NCI-H1694 treated with DMSO at 0.1 percent for 48 hours (cell line): ENCODE data around the gene NFIA.
A peak's percentile ranks its signal among the peaks of the same experiment; 100 is the strongest.

Experiments used
- DNase-seq: peaks from one replicate; lab custom pipeline; 2025; lab: John Stamatoyannopoulos, UW

NFIA gene

GRCh38 chr1:61152469-61153105 is 70.2 kb downstream of the NFIA start:
- no peak for DNase-seq

GRCh38 chr1:61156576-61157467 is 74.5 kb downstream of the NFIA start:
- DNase-seq = no peak

- no peak for DNase-seq
These were observed 75.2 kb downstream of the NFIA start for GRCh38 chr1:61157468-61157987.

GRCh38 chr1:61158591-61158990 is 76.2 kb downstream of the NFIA start:
- DNase-seq = no peak

- DNase-seq = no peak
These were observed 78.2 kb downstream of the NFIA start for GRCh38 chr1:61160526-61160925.

GRCh38 chr1:61162520-61163258 is 80.3 kb downstream of the NFIA start:
- DNase-seq = no peak

GRCh38 chr1:61163355-61163754 is 81.0 kb downstream of the NFIA start:
- no peak for DNase-seq

- DNase-seq = no peak
These were observed 83.0 kb downstream of the NFIA start for GRCh38 chr1:61165402-61165801.

- no peak for DNase-seq
These were observed 84.9 kb downstream of the NFIA start for GRCh38 chr1:61167309-61167708.

- no peak for DNase-seq
These were observed 86.7 kb downstream of the NFIA start for GRCh38 chr1:61169045-61169444.

GRCh38 chr1:61169634-61170033 is 87.3 kb downstream of the NFIA start:
- no peak for DNase-seq

GRCh38 chr1:61170328-61171238 is 88.2 kb downstream of the NFIA start:
- no peak for DNase-seq

- no peak for DNase-seq
These were observed 89.0 kb downstream of the NFIA start for GRCh38 chr1:61171346-61171745.

GRCh38 chr1:61171974-61172373 is 89.6 kb downstream of the NFIA start:
- no peak for DNase-seq

GRCh38 chr1:61173118-61173517 is 90.8 kb downstream of the NFIA start:
- no peak for DNase-seq

- DNase-seq = no peak
These were observed 91.9 kb downstream of the NFIA start for GRCh38 chr1:61174060-61174795.

GRCh38 chr1:61175976-61176375 is 93.6 kb downstream of the NFIA start:
- no peak for DNase-seq

- peak; percentile 90 for DNase-seq
These were observed 99.0 kb downstream of the NFIA start for GRCh38 chr1:61181067-61182038.

GRCh38 chr1:61182049-61182448 is 99.7 kb downstream of the NFIA start:
- no peak for DNase-seq

GRCh38 chr1:61182480-61182879 is 100.1 kb downstream of the NFIA start:
- no peak for DNase-seq
